ENCODE data around the gene ART1.
A peak's percentile ranks its signal among the peaks of the same experiment; 100 is the strongest.
"Not testable (repeated sequence)": the region's sequence is repeated elsewhere in the genome, so short reads cannot be mapped to it uniquely, and the experiment has no call there.

Gene ART1

GRCh38 chr11:3644817-3645235, at the start of gene ART1:
ART1 (plus strand) TSS chr11:3645128; CDS start chr11:3659214, 14,086 bp downstream.
- DNase-seq (ENCODE audit: low read depth, low spot score), result no peak

- not testable (repeated sequence) for DNase-seq (ENCODE audit: low read depth, low spot score)
These were observed 47.2 kb upstream of the ART1 start for GRCh38 chr11:3597743-3598142.

- DNase-seq (ENCODE audit: low read depth, low spot score), result not testable (repeated sequence)
These were observed 44.7 kb upstream of the ART1 start for GRCh38 chr11:3600201-3600600.

- DNase-seq (ENCODE audit: low read depth, low spot score), result no peak
These were observed 40.8 kb upstream of the ART1 start for GRCh38 chr11:3604167-3604566.

- no peak for DNase-seq (ENCODE audit: low read depth, low spot score)
These were observed 39.7 kb upstream of the ART1 start for GRCh38 chr11:3605283-3605662.

- DNase-seq (ENCODE audit: low read depth, low spot score), result no peak
These were observed 39.1 kb upstream of the ART1 start for GRCh38 chr11:3605771-3606203.

GRCh38 chr11:3609416-3610265, 35.3 kb upstream of the ART1 start:
- DNase-seq (ENCODE audit: low read depth, low spot score), result peak; percentile 65

- DNase-seq (ENCODE audit: low read depth, low spot score), result no peak
These were observed 34.1 kb upstream of the ART1 start for GRCh38 chr11:3610846-3611245.

- no peak for DNase-seq (ENCODE audit: low read depth, low spot score)
These were observed 32.8 kb upstream of the ART1 start for GRCh38 chr11:3611976-3612678.

- DNase-seq (ENCODE audit: low read depth, low spot score), result no peak
These were observed 30.8 kb upstream of the ART1 start for GRCh38 chr11:3613998-3614741.

- DNase-seq (ENCODE audit: low read depth, low spot score), result no peak
These were observed 30.2 kb upstream of the ART1 start for GRCh38 chr11:3614742-3615171.

- no peak for DNase-seq (ENCODE audit: low read depth, low spot score)
These were observed 28.9 kb upstream of the ART1 start for GRCh38 chr11:3615998-3616397.

- no peak for DNase-seq (ENCODE audit: low read depth, low spot score)
These were observed 28.0 kb upstream of the ART1 start for GRCh38 chr11:3616721-3617460.

GRCh38 chr11:3617990-3618389, 26.9 kb upstream of the ART1 start:
- no peak for DNase-seq (ENCODE audit: low read depth, low spot score)

- DNase-seq (ENCODE audit: low read depth, low spot score), result no peak
These were observed 22.4 kb upstream of the ART1 start for GRCh38 chr11:3622521-3622920.

GRCh38 chr11:3623121-3623520, 21.8 kb upstream of the ART1 start:
- no peak for DNase-seq (ENCODE audit: low read depth, low spot score)

- no peak for DNase-seq (ENCODE audit: low read depth, low spot score)
These were observed 21.0 kb upstream of the ART1 start for GRCh38 chr11:3623767-3624458.

GRCh38 chr11:3626250-3626960, 18.5 kb upstream of the ART1 start:
- no peak for DNase-seq (ENCODE audit: low read depth, low spot score)

GRCh38 chr11:3627291-3627690, 17.6 kb upstream of the ART1 start:
- peak; percentile 80 for DNase-seq (ENCODE audit: low read depth, low spot score)

- DNase-seq (ENCODE audit: low read depth, low spot score), result no peak
These were observed 13.6 kb upstream of the ART1 start for GRCh38 chr11:3631331-3631730.

Measured in astrocyte of the hippocampus (primary cell).